HFF-Myc (cell line): ENCODE measurements around the gene MVK.

Source experiments
- DNase-seq: peaks from one replicate; pipeline ENCODE4 v3.0.0-alpha.2; 2011; ENCODE audit warnings: low read depth; ENCODE audit errors: extremely low read depth
- H3K4me3 ChIP-seq: replicated peaks from 2 replicates; pipeline ENCODE4 v1.5.1; 2011; ENCODE audit warnings: low read depth, mild to moderate bottlenecking, control low read depth, low read length
- CTCF ChIP-seq: IDR thresholded peaks from 2 replicates; pipeline ENCODE4 v1.5.1; 2012; ENCODE audit warnings: mild to moderate bottlenecking, low read depth, low read length, control low read depth; ENCODE audit errors: missing control alignments

Gene MVK

DNA sequence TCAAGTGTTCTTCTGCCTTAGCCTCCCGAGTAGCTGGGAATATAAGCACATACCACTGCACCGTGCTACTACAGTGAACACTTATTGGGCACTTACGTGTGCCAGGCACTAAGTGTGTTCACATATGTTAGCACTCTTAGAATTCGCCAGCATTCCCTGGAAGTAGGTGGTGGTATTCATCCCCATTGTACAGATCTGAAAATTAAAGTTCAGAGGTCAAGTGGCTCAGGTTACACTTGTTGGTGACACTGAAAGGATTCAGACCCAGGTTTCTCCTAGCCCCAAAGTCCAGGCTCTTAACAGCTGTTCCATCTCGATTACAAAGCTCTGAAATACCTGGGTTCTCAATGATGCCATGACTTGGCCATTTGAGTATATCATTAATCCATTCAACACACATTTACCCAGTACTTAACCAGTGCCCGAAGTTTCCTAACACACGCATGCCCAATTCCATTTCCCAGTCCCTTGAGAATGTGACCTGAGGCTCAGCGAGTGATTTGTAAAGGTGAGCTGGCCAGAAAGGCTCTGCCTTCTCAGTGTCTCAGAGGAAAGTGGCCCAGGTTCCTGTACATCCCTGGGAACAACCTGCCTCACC is 4.8 kb downstream of the MVK start:
- TF ChIP-seq CTCF: no peak
- H3K4me3 ChIP-seq: no peak overlapping the region
- no peak for DNase-seq

DNA sequence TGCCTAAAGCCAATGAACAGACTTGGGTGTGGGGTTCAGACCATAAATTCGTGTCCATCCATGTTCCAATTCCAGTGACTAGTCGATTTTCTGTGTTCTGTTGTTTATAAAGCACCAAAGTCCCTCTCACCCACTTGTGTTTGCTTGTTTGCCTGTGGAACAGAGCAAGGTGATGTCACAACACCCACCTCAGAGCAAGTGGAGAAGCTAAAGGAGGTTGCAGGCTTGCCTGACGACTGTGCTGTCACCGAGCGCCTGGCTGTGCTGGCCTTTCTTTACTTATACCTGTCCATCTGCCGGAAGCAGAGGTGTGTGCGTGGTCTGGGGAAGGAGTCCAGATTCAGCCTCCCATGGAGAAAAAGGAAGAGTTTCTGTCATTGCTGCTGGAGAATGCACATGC is 6.0 kb downstream of the MVK start:
- TF ChIP-seq CTCF: no peak
- no peak for DNase-seq
- H3K4me3 ChIP-seq: no peak overlapping the region

DNA sequence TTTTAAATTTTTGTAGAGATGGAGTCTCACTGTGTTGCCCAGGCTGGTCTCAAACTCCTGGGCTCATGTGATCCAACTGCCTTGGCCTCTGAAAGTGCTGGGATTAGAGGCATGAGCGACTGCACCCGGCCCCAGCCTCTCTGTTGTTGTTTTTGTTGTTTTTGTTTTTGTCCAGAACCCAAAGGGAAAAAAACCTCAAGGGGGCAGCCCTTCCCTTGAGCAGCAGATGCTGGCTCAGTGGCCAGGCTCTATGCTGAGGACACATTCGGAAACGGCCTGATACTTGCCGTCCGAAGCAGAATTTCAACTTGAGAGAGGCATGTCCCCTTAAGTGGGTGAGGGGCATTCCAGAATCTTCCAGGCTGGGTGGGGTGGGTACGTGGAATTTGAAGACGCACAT is 6.7 kb downstream of the MVK start:
- no peak for DNase-seq
- no peak for TF ChIP-seq CTCF
- H3K4me3 ChIP-seq: no peak overlapping the region

- no peak overlapping the region for H3K4me3 ChIP-seq
- no peak for TF ChIP-seq CTCF
- DNase-seq: no peak
Observed at GRCh38 chr12:109580684-109581333, 7.2 kb downstream of the MVK start.

DNA sequence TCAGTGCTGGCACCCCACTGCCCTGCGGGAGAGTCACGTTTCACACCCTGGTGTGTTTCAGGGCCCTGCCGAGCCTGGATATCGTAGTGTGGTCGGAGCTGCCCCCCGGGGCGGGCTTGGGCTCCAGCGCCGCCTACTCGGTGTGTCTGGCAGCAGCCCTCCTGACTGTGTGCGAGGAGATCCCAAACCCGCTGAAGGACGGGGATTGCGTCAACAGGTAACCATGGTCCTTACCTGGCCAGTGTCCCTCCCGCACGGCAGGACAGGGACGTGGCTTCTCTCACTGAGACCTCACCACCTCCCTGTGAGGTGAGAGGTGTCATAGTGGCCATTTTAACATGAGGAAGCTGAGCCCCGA is 7.7 kb downstream of the MVK start:
- TF ChIP-seq CTCF: no peak
- DNase-seq: no peak
- H3K4me3 ChIP-seq: no peak overlapping the region

DNA sequence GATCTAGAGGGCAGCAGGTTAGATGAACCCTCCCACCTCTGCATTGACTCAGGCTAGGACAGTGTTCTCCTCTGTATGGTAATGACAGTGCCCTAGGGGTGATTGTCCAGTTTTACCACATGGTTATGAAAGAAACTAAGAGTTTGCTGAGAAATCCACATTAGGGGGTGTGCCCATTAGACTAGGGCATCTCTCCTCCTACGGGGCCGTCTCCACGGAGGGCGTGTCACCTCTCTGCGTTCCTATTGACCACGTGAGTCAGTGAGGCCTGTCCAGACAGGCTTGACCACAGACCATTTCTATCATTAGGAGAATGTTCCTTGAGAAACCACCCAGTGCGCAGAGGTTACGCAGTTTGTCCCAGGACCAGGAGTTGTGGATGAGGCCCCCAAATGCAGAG is 8.3 kb downstream of the MVK start:
- no peak for TF ChIP-seq CTCF
- H3K4me3 ChIP-seq: no peak overlapping the region
- no peak for DNase-seq

GRCh38 chr12:109582636-109583035 is 9.0 kb downstream of the MVK start:
- no peak for DNase-seq
- TF ChIP-seq CTCF: no peak
- H3K4me3 ChIP-seq: no peak overlapping the region
